ENCODE measurements around the gene MLLT3.

The MLLT3 gene

GRCh38 chr9:20512106-20512505, 110.2 kb downstream of the MLLT3 start:
- DNase-seq (ENCODE audit: low read depth, low spot score) = no peak

GRCh38 chr9:20511686-20512085, 110.6 kb downstream of the MLLT3 start:
- no peak for DNase-seq (ENCODE audit: low read depth, low spot score)

- no peak for DNase-seq (ENCODE audit: low read depth, low spot score)
Observed at GRCh38 chr9:20509466-20509865, 112.8 kb downstream of the MLLT3 start.

DNA sequence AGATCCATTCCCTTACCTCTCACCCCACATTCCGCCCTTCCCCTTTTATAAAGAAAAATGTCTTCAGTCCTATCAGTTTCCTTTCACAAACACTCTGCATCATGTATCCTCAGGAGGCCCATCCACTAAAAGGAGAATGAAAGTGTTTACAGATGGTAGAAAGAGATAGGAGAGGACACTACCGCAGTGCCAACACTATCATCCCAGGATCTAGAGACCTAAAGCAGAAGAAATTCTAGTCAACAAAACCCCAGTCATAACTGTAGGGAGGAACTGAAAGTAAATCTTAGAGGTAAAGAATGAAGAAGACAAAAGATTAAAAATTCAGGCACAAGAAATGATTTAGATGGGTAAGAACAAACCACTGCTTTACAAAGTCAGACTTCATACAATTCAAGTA, 114.1 kb downstream of the MLLT3 start:
- DNase-seq (ENCODE audit: low read depth, low spot score) = no peak

GRCh38 chr9:20507431-20507830, 114.9 kb downstream of the MLLT3 start:
- DNase-seq (ENCODE audit: low read depth, low spot score) = no peak

DNA sequence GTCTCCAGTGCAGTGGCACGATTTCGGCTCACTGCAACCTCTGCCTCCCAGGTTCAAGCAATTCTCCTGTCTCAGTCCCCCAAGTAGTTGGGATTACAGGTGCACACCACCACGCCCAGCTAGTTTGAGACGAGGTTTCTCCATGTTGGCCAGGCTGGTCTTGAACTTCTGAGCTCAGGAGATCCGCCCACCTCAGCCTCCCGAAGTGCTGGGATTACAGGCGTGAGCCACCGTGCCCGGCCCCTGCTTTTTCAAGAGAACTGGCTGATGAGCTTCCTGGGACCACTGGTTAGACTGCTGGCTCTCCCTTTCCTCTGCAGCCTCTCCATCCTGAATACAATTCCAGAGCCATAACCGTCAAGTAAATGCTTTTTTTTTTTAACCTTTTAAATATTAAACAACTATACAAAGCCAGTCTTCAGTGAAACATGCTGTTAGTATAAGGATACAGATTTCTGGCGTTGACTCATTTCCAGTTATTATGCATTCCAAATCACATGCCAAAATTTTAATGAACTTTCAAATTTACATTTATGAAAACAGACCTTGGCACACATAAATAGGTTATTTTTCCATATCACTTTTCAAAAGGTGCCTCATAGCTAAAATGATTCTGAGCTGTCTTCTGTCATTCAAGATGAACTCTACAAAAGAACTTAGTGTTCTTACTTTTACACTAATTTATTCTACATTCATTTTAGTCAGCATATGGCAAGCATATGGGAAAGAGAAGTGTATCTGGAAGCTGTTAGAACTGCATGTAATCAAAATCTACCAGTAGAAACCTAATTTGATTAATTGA, 116.0 kb downstream of the MLLT3 start:
- DNase-seq (ENCODE audit: low read depth, low spot score) = no peak

GRCh38 chr9:20505574-20505973, 116.7 kb downstream of the MLLT3 start:
- DNase-seq (ENCODE audit: low read depth, low spot score) = no peak

DNA sequence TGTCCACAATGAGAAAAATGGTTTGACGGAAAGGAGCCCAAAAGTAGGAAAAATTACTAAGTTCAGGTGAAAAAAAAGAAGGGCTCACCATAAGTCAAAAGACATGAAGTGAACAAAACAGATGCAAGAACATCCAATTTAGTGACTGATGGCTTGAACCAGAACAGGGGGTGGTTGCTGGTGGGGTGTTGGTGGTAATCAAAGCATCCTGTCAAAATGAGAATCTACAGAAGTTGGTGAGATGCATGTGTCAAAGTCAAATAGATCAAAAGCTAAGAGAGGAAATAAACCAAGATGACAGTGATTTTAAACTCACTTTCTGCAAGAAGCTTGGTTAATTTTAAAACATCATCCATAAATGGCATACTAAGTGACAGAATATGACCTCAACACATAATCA, 117.4 kb downstream of the MLLT3 start:
- no peak for DNase-seq (ENCODE audit: low read depth, low spot score)

DNA sequence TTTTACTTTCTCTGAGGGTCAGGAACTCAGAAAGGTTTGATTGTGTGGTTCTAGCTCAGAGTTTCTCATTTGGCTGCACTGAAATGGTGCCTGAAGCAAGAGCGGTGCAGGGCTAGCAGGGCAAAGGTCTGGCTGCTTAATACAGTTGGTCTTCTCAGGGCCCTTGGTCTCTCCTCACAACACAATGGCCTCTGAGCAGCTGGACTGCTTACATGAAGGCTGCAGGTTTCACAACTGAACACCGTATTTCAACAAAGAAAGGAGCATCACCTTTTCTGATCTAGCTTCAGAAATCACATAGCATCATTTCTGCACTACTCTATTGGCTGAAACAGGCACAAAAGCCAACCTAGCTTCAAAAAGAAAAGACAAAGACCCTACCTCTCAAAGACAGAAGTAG, 122.2 kb downstream of the MLLT3 start:
- no peak for DNase-seq (ENCODE audit: low read depth, low spot score)

DNA sequence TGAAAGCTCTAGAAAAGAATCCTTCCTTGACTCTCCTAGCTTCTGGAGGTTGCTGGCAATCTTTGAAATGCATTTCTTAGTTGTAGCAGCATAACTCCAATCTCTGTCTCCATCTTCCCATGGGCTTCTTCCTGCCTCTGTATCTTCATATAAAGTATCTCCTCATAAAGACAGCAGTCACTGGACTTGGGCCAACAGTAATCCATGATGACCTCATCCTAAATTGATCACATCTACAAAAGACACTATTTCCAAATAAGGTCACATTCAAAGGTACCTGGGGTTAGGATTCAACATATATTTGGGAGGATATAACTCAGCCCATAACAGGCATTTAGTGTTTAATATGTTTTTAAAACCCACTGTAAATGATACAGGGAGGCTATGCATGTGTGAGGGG, 123.3 kb downstream of the MLLT3 start:
- DNase-seq (ENCODE audit: low read depth, low spot score) = no peak

DNA sequence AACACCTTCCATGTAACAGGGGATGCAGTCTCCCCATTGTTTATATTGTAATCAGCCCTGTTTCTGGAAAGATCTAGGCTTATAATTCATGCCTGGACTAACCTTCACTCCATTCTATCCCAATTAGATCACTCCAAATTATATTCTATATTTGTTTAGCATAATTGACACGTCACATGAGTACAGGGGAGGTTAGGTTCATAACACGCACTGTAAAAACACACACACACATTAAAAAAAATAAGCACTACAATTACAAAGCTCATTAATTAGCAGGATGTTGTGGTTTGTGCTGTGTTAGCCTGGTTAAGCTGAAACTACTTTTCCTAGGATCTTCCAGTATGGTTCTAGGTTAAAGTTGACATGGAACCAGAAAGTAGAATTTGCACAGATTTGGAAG, 126.0 kb downstream of the MLLT3 start:
- no peak for DNase-seq (ENCODE audit: low read depth, low spot score)

DNA sequence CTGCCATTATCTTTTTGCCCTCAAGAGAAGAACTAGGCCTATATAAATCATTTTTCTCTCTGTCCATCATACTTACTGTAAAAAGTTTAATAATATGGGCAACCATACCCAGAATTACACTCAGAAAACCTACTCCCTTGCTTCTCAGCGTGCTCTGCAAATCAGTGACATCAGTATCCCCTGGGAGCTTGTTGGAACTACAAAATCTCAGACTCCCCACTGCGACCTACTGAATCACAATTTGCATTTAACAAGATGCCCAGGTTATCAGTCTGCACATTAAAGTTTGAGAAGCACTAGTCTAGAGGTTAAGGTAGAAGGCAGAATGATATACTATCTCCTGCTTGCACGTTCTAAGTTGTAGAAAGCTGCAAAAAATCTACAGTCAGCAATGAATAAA, 127.2 kb downstream of the MLLT3 start:
- no peak for DNase-seq (ENCODE audit: low read depth, low spot score)

- DNase-seq (ENCODE audit: low read depth, low spot score) = no peak
Observed at GRCh38 chr9:20494035-20494434, 128.3 kb downstream of the MLLT3 start.

DNA sequence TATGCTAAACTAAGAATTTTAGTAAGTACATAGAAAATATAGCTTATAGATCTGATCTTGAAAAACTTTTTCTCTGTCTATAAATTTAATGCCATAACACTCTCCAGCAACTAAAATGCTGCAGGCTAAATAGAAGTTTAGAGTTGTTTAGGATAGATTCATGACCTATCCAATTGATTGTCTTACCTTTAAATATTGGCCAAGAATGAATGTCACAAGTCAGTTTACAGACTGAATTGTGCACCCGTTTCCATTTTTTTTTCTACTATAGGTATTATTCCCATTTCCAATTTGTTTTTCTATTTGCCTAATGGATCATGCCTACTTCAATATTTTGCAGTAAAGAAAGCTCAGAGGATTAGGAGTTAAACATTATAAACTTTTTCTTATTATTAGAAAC, 129.5 kb downstream of the MLLT3 start:
- no peak for DNase-seq (ENCODE audit: low read depth, low spot score)

DNA sequence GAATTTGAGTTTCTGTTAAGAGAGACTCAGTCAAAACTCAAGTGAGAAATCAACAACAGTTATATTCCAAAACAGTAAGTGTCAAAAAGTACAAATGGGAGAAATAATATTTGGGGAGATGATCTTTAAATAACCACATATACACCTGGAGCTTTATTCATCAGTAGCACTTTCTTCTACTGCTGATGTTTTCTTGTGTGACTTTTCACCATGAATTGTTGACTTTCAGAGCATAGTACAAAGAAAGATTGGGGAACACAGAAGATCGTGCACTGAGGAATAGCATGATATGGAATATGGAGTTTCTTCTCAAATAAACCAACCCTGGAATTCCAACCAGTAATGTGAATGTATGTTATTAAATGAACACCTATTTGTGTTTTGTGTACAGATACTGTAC, 130.7 kb downstream of the MLLT3 start:
- DNase-seq (ENCODE audit: low read depth, low spot score) = no peak

- DNase-seq (ENCODE audit: low read depth, low spot score) = no peak
Observed at GRCh38 chr9:20490246-20490834, 132.0 kb downstream of the MLLT3 start.

DNA sequence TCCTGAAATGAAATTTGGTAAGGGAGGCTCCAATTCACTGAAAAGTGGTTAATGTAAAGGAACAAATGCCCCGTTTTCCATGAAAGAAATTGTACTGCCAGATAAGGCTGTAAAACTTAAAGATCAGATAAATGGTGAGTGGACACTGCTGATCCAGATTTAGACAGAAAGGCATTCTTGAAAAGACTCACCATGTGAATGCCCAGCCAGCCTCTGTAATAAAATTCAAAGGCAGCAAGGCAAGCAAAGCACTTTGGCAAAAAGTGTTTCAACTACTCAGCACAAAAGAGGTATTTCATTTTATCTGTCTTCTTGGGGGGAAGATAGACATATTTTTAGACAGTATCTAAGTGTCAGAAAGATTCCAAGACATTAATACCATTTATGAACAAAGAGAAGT, 133.6 kb downstream of the MLLT3 start:
- no peak for DNase-seq (ENCODE audit: low read depth, low spot score)

DNA sequence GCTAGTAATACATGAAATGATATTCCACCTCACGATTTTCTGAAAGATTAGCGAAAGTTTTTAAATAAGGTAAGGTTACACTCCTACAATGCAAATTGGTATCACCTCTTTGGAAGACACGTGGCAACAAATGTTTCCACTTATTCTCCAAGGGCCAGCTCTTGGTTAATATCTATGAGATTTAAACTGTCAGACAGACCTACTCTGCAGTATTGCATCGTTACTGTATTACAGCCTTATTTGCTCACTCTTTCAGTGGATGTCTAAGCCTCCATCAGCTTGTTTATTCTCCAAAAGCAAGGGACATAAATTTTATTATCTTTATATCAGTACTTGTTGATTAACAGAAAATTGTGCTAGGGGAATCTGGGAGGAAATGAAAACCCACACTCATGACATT, 135.7 kb downstream of the MLLT3 start:
- no peak for DNase-seq (ENCODE audit: low read depth, low spot score)

DNA sequence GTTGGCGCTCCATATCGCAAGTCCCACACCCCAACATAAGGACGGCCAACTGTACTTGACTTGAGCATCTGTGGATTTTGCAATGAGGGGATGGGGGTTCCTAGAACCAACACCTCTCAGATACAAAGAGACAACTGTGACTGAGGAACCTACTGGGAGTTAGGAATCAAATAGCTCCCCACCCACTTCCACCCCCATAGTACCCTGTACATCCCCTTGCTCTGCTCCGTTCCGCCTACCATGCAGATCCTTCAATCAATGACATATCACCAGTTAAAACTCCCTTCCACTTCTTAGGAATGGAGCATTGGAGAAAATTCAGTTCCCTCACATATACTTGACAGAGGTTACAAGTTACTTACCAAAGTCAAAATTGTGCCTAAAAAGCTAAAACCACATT, 140.9 kb downstream of the MLLT3 start:
- no peak for DNase-seq (ENCODE audit: low read depth, low spot score)

DNA sequence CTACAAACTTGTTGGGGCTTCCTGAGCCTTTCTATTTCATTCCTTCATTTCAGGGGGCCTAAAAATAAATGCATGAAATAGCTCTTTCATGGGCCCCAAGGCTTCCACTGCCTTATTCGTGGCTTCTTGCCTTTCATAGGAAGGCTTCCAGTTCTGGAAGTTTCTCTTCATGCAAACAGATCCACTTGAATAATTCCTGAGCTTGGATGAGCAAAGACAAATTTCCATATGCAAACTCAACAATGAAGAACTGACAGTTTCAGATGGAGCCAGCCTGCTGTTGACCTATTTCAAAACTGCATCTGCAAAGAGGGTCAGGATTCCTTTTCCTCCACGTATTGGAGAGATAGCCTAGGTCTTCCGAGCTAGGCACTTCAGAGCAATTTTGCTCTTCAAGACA, 142.1 kb downstream of the MLLT3 start:
- no peak for DNase-seq (ENCODE audit: low read depth, low spot score)

GRCh38 chr9:20479419-20480155, 142.7 kb downstream of the MLLT3 start:
- no peak for DNase-seq (ENCODE audit: low read depth, low spot score)

- DNase-seq (ENCODE audit: low read depth, low spot score) = no peak
Observed at GRCh38 chr9:20478786-20479185, 143.5 kb downstream of the MLLT3 start.
